PFSK-1 (cell line): ENCODE data around the gene EIF1B.

Experiments used
- POLR2AphosphoS5 ChIP-seq: IDR thresholded peaks from 2 replicates; pipeline ENCODE4 v1.6.1; 2012; ENCODE audit warnings: low read depth, mild to moderate bottlenecking, control low read depth, low read length, moderate library complexity
- TAF1 ChIP-seq: IDR thresholded peaks from 2 replicates; pipeline ENCODE4 v1.6.1; 2012; ENCODE audit warnings: low read length, control low read depth, borderline replicate concordance; ENCODE audit not compliant: insufficient read depth

DNA sequence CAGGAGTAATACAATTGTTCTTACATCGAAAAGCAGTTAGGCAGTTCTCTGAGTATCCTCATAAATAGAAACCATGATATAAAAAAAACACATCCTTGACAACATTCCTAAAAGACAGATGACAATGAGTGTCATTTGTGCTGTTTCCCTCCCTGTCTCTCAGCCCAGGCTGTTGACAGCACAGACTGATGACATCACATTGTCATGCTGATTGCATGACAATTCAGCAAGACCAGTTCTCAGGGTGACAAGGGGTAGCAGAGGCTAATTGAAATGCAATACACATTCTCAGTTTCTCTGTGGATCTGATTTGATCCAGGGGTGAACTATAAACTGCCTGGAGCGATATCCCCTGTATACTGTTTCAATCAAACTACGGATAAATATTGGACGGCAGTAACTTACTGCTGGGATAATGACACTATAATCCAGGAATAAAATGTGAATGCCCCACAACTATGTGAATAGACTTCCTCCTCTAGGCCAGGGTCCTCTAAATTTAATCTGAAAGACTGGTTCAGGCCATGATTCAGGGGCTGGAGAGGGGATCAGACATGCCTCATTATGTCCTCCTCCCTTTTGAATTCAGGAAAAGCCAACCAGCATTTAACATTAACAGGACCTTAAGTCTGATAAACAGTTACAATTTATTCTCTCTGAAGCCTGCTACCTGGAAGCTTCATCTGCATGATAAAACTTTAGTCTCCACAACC is 16.7 kb upstream of the EIF1B start:
- TF ChIP-seq TAF1 (no peak), POLR2AphosphoS5 (no peak)
